SU-DHL-6 (cell line): Measurements from ENCODE around the gene SOX6.

Experiments
- EZH2phosphoT487 ChIP-seq: fragments of 200-600 bp; sonication (generic), shearing (Covaris generic); conservative IDR thresholded peaks from 2 replicates; pipeline ENCODE4 v1.6.1; 2018; ENCODE audit warnings: mild to moderate bottlenecking, antibody characterized with exemption, low read length, moderate library complexity, mixed read lengths
- TF ChIP-seq, protein P1 (sequence below): fragments of 200-600 bp; sonication (generic); IDR thresholded peaks from one replicate; pipeline ENCODE4 v1.5.1; 2017; ENCODE audit warnings: antibody characterized with exemption, mild to moderate bottlenecking, low read length, moderate library complexity; ENCODE audit not compliant: insufficient read depth, poor library complexity, severe bottlenecking

DNA sequence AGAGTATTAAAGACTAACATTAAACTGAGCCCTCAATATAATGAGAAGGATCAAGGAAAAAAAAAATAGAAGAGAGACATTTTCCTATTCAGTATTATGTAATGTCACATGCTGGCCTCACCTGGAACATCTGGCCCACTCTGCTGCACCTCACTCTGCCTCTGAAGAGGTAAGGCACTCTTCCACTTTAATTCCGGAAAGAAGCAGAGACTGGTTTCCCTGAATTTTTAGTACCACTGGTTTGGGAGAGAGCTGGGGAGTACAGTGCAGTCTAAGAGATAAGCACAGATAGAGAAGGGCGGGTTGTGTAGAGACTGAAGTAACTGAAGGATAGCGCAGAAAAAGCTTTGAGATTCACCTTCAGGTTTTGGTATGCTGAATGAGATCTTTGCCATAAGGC lies 178.7 kb downstream of the SOX6 start:
- TF ChIP-seq, protein P1, sequence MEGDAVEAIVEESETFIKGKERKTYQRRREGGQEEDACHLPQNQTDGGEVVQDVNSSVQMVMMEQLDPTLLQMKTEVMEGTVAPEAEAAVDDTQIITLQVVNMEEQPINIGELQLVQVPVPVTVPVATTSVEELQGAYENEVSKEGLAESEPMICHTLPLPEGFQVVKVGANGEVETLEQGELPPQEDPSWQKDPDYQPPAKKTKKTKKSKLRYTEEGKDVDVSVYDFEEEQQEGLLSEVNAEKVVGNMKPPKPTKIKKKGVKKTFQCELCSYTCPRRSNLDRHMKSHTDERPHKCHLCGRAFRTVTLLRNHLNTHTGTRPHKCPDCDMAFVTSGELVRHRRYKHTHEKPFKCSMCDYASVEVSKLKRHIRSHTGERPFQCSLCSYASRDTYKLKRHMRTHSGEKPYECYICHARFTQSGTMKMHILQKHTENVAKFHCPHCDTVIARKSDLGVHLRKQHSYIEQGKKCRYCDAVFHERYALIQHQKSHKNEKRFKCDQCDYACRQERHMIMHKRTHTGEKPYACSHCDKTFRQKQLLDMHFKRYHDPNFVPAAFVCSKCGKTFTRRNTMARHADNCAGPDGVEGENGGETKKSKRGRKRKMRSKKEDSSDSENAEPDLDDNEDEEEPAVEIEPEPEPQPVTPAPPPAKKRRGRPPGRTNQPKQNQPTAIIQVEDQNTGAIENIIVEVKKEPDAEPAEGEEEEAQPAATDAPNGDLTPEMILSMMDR = no peak
- TF ChIP-seq EZH2phosphoT487 = no peak
